Caco-2 (cell line): ENCODE results near the gene ACIN1. TPM values are rescaled to one million over a fixed set of nuclear protein-coding genes. Genes with fewer than 3 reads are reported as not detected.

ENCODE experiments used
- BruUV-seq: library from RNA; stranded (reverse); fragments of 400-500 nt; replicated peaks from 2 replicates; lab custom pipeline; 2021; lab: Mats Ljungman, UMichigan
- CTCF ChIA-PET: fragments of 300-600 bp; sonication (Branson Sonifier 250); formaldehyde crosslinking; loops from one replicate; lab custom pipeline; 2022; ENCODE audit warnings: antibody characterized with exemption; lab: Charles Lee
- POLR2A ChIA-PET: fragments of 300-600 bp; sonication (Branson Sonifier 250); formaldehyde crosslinking; loops from one replicate; lab custom pipeline; 2022; ENCODE audit warnings: antibody characterized with exemption; lab: Charles Lee
- DNase-seq, 2 experiments: peaks; one replicate each; pipeline versions ENCODE4 v3.0.0 to v3.0.0-alpha.2; 2020 to 2022
- H3K27me3 ChIP-seq: replicated peaks from 2 replicates; pipeline ENCODE4 v1.6.0; 2011; ENCODE audit warnings: low read length; ENCODE audit not compliant: control insufficient read depth, insufficient read depth
- H3K36me3 ChIP-seq: 2 replicates; pipeline ENCODE4 v1.5.1; 2011; ENCODE audit warnings: low read length; ENCODE audit not compliant: control insufficient read depth, insufficient read depth
- H3K4me1 ChIP-seq: fragments of 250-450 bp; sonication (Bioruptor Pico); 2 replicates; pipeline ENCODE4 v1.5.1; 2020; ENCODE audit warnings: mild to moderate bottlenecking
- H3K4me3 ChIP-seq: 2 replicates; pipeline ENCODE4 v1.5.1; 2011; ENCODE audit warnings: low read depth, mild to moderate bottlenecking, control low read depth, low read length
- H3K9me3 ChIP-seq: fragments of 250-450 bp; sonication (Bioruptor Pico); 2 replicates; pipeline ENCODE4 v1.5.1; 2020; ENCODE audit warnings: mild to moderate bottlenecking, moderate library complexity
- H3K27ac Mint-ChIP-seq: one replicate; pipeline ENCODE4 v1.8.0; 2022; ENCODE audit warnings: mixed read lengths; ENCODE audit not compliant: unreplicated experiment
- H3K27me3 Mint-ChIP-seq: one replicate; pipeline ENCODE4 v1.8.0; 2022; ENCODE audit warnings: mixed read lengths; ENCODE audit not compliant: insufficient read depth, unreplicated experiment
- H3K36me3 Mint-ChIP-seq: one replicate; pipeline ENCODE4 v1.8.0; 2022; ENCODE audit warnings: mild to moderate bottlenecking, mixed read lengths; ENCODE audit not compliant: insufficient read depth, unreplicated experiment
- H3K4me1 Mint-ChIP-seq: one replicate; pipeline ENCODE4 v1.8.0; 2022; ENCODE audit warnings: low read depth, mixed read lengths; ENCODE audit not compliant: unreplicated experiment
- H3K4me3 Mint-ChIP-seq: one replicate; pipeline ENCODE4 v1.8.0; 2022; ENCODE audit warnings: mild to moderate bottlenecking, moderate library complexity, mixed read lengths; ENCODE audit not compliant: unreplicated experiment
- H3K9me3 Mint-ChIP-seq: one replicate; pipeline ENCODE4 v1.8.0; 2022; ENCODE audit warnings: mixed read lengths; ENCODE audit not compliant: unreplicated experiment
- intact Hi-C: fragments of 100-400 bp; cut with micrococcal nuclease; formaldehyde crosslinking; loops from one replicate; pipeline ENCODE4 v1.10.0; 2022; ENCODE audit not compliant: unreplicated experiment
- total RNA-seq: library from RNA; stranded (reverse); gene quantifications from 2 replicates; pipeline ENCODE4 v1.2.3, GENCODE V29; 2022
- TF ChIP-seq, protein P1 (sequence below), 2 experiments: fragments of 200-600 bp in 1 of 2; IDR thresholded peaks; 1 replicate in 1 of 2; 2 replicates in 1 of 2; pipeline versions ENCODE4 v1.5.1 to v1.8.0; 2011 to 2022; ENCODE audit warnings: antibody characterized with exemption in 1 of 2, control low read depth in 1 of 2, inconsistent platforms in 1 of 2, low read depth in 1 of 2, low read length in 1 of 2, mild to moderate bottlenecking in 1 of 2, moderate library complexity in 1 of 2; ENCODE audit not compliant: insufficient read depth in 1 of 2, severe bottlenecking in 1 of 2, unreplicated experiment in 1 of 2

ACIN1 gene
- total RNA-seq, 1 experiment from 2014 or later = 193 TPM

- no peak overlapping the region for H3K27ac Mint-ChIP-seq
- peaks cover 15% of the 10 kb centered on the region for H3K4me1 Mint-ChIP-seq
- Histone ChIP-seq H3K4me3 (no peak overlapping the region), H3K4me1 (peaks cover 6% of the 10 kb centered on the region; the same call in 1 of the 2 replicates), H3K36me3 (no peaks in the 10 kb centered on the region), H3K27me3 (no peaks in the 10 kb centered on the region), H3K9me3 (no peaks in the 10 kb centered on the region)
- H3K27me3 Mint-ChIP-seq = no peaks in the 10 kb centered on the region
- no peak for DNase-seq
- TF ChIP-seq, protein P1, sequence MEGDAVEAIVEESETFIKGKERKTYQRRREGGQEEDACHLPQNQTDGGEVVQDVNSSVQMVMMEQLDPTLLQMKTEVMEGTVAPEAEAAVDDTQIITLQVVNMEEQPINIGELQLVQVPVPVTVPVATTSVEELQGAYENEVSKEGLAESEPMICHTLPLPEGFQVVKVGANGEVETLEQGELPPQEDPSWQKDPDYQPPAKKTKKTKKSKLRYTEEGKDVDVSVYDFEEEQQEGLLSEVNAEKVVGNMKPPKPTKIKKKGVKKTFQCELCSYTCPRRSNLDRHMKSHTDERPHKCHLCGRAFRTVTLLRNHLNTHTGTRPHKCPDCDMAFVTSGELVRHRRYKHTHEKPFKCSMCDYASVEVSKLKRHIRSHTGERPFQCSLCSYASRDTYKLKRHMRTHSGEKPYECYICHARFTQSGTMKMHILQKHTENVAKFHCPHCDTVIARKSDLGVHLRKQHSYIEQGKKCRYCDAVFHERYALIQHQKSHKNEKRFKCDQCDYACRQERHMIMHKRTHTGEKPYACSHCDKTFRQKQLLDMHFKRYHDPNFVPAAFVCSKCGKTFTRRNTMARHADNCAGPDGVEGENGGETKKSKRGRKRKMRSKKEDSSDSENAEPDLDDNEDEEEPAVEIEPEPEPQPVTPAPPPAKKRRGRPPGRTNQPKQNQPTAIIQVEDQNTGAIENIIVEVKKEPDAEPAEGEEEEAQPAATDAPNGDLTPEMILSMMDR (IDR thresholded peaks at IDR 0.05; ENCODE audit: insufficient read depth in 1 of 2, low read depth in 1 of 2, low read length in 1 of 2, severe bottlenecking in 1 of 2, unreplicated experiment in 1 of 2) = no peak
- peaks cover 14% of the 10 kb centered on the region for H3K36me3 Mint-ChIP-seq
- no peaks in the 10 kb centered on the region for H3K9me3 Mint-ChIP-seq
- intact Hi-C loops = loop anchor here (5.0 kb wide), 1 partner anchor 194 kb away; no protein-coding TSS in a partner anchor
- ChIA-PET CTCF (no interaction called here), POLR2A (interaction anchor here (0.7 kb wide), 1 partner anchor 178 kb away, joined by 3 read pairs; no protein-coding TSS in a partner anchor)
- H3K4me3 Mint-ChIP-seq = no peak overlapping the region
- no TSS peak for BruUV-seq
Measured at GRCh38 chr14:23102801-23103200, 7.9 kb upstream of the ACIN1 start.

- BruUV-seq = no TSS peak
- Mint-ChIP-seq H3K36me3 (peaks cover 19% of the 10 kb centered on the region), H3K9me3 (no peaks in the 10 kb centered on the region), H3K4me3 (no peak overlapping the region), H3K27ac (no peak overlapping the region), H3K4me1 (peaks cover 18% of the 10 kb centered on the region), H3K27me3 (no peaks in the 10 kb centered on the region)
- intact Hi-C loops = loop anchor here (5.0 kb wide), 1 partner anchor 195 kb away; no protein-coding TSS in a partner anchor
- H3K9me3 ChIP-seq = no peaks in the 10 kb centered on the region
- TF ChIP-seq, protein P1 (IDR thresholded peaks at IDR 0.05; ENCODE audit: insufficient read depth in 1 of 2, low read depth in 1 of 2, low read length in 1 of 2, severe bottlenecking in 1 of 2, unreplicated experiment in 1 of 2) = no peak
- no peak for DNase-seq
- no peaks in the 10 kb centered on the region for H3K36me3 ChIP-seq
- no peaks in the 10 kb centered on the region for H3K27me3 ChIP-seq
- H3K4me1 ChIP-seq = peaks cover 6% of the 10 kb centered on the region; the same call in 1 of the 2 replicates
- ChIA-PET POLR2A (interaction anchor here (0.7 kb wide), 1 partner anchor 179 kb away, joined by 3 read pairs; no protein-coding TSS in a partner anchor), CTCF (interaction anchor here (3.5 kb wide), 1 partner anchor 33 kb away, joined by 18 read pairs; no protein-coding TSS in a partner anchor)
- H3K4me3 ChIP-seq = no peak overlapping the region
Measured at GRCh38 chr14:23101986-23102625, 7.2 kb upstream of the ACIN1 start.

- no TSS peak for BruUV-seq
- no peak overlapping the region for H3K27ac Mint-ChIP-seq
- no peaks in the 10 kb centered on the region for H3K27me3 Mint-ChIP-seq
- peaks cover 25% of the 10 kb centered on the region for H3K36me3 Mint-ChIP-seq
- DNase-seq = no peak
- no peaks in the 10 kb centered on the region for H3K9me3 Mint-ChIP-seq
- Histone ChIP-seq H3K36me3 (no peaks in the 10 kb centered on the region), H3K27me3 (no peaks in the 10 kb centered on the region), H3K9me3 (no peaks in the 10 kb centered on the region), H3K4me1 (peaks cover 6% of the 10 kb centered on the region; the same call in 1 of the 2 replicates), H3K4me3 (no peak overlapping the region)
- TF ChIP-seq, protein P1 (IDR thresholded peaks at IDR 0.05; ENCODE audit: insufficient read depth in 1 of 2, low read depth in 1 of 2, low read length in 1 of 2, severe bottlenecking in 1 of 2, unreplicated experiment in 1 of 2) = no peak
- intact Hi-C loops = loop anchor here (5.0 kb wide), 1 partner anchor 196 kb away; no protein-coding TSS in a partner anchor
- ChIA-PET POLR2A (no interaction called here), CTCF (interaction anchor here (3.5 kb wide), 1 partner anchor 33 kb away, joined by 18 read pairs; no protein-coding TSS in a partner anchor)
- no peak overlapping the region for H3K4me3 Mint-ChIP-seq
- H3K4me1 Mint-ChIP-seq = peaks cover 25% of the 10 kb centered on the region
Measured at GRCh38 chr14:23101213-23101970, 6.5 kb upstream of the ACIN1 start.
